BE2C (cell line): ENCODE data around the gene TRMU.

Experiments used
- DNase-seq: peaks from one replicate; pipeline ENCODE4 v3.0.0-alpha.2; 2020
- H3K27me3 ChIP-seq: fragments of 250-450 bp; sonication (Bioruptor Pico); 2 replicates; pipeline ENCODE4 v1.5.1; 2020; ENCODE audit warnings: mild to moderate bottlenecking
- H3K36me3 ChIP-seq: fragments of 250-450 bp; sonication (Bioruptor Pico); 2 replicates; pipeline ENCODE4 v1.5.1; 2020; ENCODE audit warnings: mild to moderate bottlenecking
- H3K4me1 ChIP-seq: fragments of 250-450 bp; sonication (Bioruptor Pico); 2 replicates; pipeline ENCODE4 v1.5.1; 2020
- H3K4me3 ChIP-seq: 2 replicates; pipeline ENCODE4 v1.5.1; 2011; ENCODE audit warnings: low read depth, low read length
- H3K9me3 ChIP-seq: fragments of 250-450 bp; sonication (Bioruptor Pico); 2 replicates; pipeline ENCODE4 v1.5.1; 2020
- CTCF ChIP-seq: IDR thresholded peaks from 2 replicates; pipeline ENCODE4 v1.5.1; 2012; ENCODE audit warnings: mild to moderate bottlenecking, low read depth, low read length

The TRMU gene

DNA sequence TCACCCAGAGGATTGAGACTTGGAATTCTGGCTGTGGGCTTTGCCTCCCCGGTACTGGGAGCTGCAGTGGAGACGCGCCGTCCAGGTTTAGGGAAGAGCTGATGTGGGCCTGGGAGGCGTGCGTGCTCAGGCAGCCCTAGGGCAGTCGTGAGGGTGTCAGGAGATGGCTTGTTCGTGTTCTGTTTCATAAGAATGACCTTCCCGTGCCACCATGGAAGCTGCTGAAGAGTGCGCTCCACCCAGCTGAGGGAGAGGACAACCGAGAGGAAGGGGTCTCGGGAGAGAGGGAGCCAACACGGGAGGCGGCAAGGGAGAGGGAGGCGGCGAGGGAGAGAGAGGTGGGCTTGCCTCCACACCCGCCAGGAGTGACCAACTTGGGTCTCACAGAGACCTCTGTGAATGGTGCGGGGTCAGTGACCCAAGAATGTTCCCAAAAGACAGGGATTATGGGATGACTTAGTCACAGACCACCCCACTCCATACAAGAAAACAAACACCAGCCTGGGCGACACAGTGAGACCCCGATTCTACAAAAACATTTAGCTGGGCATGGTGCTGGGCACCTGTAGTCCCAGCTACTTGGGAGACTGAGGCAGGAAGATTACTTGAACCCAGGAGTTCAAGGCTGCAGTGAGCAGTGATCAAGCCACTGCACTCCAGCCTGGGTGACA lies 14.7 kb upstream of the TRMU start:
- peaks cover 85% of the 10 kb centered on the region for H3K36me3 ChIP-seq
- H3K9me3 ChIP-seq, result no peaks in the 10 kb centered on the region
- TF ChIP-seq CTCF, result no peak
- H3K4me3 ChIP-seq, result no peak overlapping the region
- no peaks in the 10 kb centered on the region for H3K4me1 ChIP-seq
- DNase-seq, result no peak
- H3K27me3 ChIP-seq, result no peaks in the 10 kb centered on the region

DNA sequence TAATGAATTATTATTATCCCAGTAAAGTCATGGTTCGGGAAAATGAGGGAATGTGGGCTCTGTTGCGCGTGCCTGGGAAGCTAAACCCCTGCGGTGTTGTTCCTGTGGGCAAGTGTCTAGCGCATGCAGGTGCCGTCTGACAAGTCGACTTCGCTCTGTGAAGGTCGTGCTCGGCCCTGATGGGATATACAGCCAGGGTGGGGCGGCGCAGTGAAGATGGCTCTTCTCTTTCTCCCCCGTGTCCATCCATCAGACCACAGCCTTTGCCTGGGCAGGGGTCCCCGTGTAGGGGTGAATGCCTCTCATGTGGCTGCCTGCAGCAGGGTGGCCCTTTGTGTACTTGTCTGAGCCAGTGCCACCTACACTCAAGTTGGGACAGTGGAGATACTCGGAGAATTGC lies 12.8 kb upstream of the TRMU start:
- peaks cover 79% of the 10 kb centered on the region for H3K36me3 ChIP-seq

GRCh38 chr22:46323162-46323561 lies 12.4 kb upstream of the TRMU start:
- H3K4me1 ChIP-seq, result no peaks in the 10 kb centered on the region
- DNase-seq, result no peak
- peaks cover 79% of the 10 kb centered on the region for H3K36me3 ChIP-seq
- TF ChIP-seq CTCF, result no peak
- H3K4me3 ChIP-seq, result no peak overlapping the region
- H3K9me3 ChIP-seq, result no peaks in the 10 kb centered on the region
- H3K27me3 ChIP-seq, result no peaks in the 10 kb centered on the region

More for the DNA sequence above, 12.8 kb upstream of the TRMU start:
- H3K4me3 ChIP-seq, result no peak overlapping the region
- no peak for DNase-seq
- H3K4me1 ChIP-seq, result no peaks in the 10 kb centered on the region
- H3K27me3 ChIP-seq, result no peaks in the 10 kb centered on the region
- TF ChIP-seq CTCF, result no peak
- no peaks in the 10 kb centered on the region for H3K9me3 ChIP-seq

- no peaks in the 10 kb centered on the region for H3K27me3 ChIP-seq
- no peaks in the 10 kb centered on the region for H3K9me3 ChIP-seq
- DNase-seq, result no peak
- no peak for TF ChIP-seq CTCF
- H3K4me3 ChIP-seq, result no peak overlapping the region
- peaks cover 77% of the 10 kb centered on the region for H3K36me3 ChIP-seq
- no peaks in the 10 kb centered on the region for H3K4me1 ChIP-seq
Measured at GRCh38 chr22:46326066-46326680, 9.3 kb upstream of the TRMU start.

- no peak for TF ChIP-seq CTCF
- Histone ChIP-seq H3K36me3 (peaks cover 85% of the 10 kb centered on the region), H3K4me3 (no peak overlapping the region)
Measured at GRCh38 chr22:46327691-46328465, 7.6 kb upstream of the TRMU start.

GRCh38 chr22:46328797-46329196 lies 6.7 kb upstream of the TRMU start:
- DNase-seq, result no peak
- no peak for TF ChIP-seq CTCF
- H3K27me3 ChIP-seq, result no peaks in the 10 kb centered on the region
- H3K36me3 ChIP-seq, result peaks cover 81% of the 10 kb centered on the region
- H3K4me3 ChIP-seq, result no peak overlapping the region
- H3K9me3 ChIP-seq, result no peaks in the 10 kb centered on the region
- no peaks in the 10 kb centered on the region for H3K4me1 ChIP-seq

More at GRCh38 chr22:46327691-46328465, 7.6 kb upstream of the TRMU start:
- Histone ChIP-seq H3K27me3 (no peaks in the 10 kb centered on the region), H3K9me3 (no peaks in the 10 kb centered on the region), H3K4me1 (no peaks in the 10 kb centered on the region)
- no peak for DNase-seq
